ENCODE results near the gene HSBP1. TPM values are rescaled to one million over a fixed set of nuclear protein-coding genes. Genes with fewer than 3 reads are reported as not detected.

Gene HSBP1
- total RNA-seq, 4 donors from 2014 or later, result 5.8 to 22.5 (median 12.5) TPM

- no peak for TF ChIP-seq CTCF (IDR thresholded peaks at IDR 0.05)
- TF ChIP-seq POLR2A (IDR thresholded peaks at IDR 0.05), result no peak
- intact Hi-C loops (cut with DNase I; ENCODE audit: low total_unique reads), result no loop called here
- WGBS, 2 donors, result 52 to 61% methylated on average over 5 of the region's 5 CpGs
- H3K4me3 ChIP-seq (ENCODE audit: low read depth, poor library complexity, severe bottlenecking), result no peak overlapping the region
- DNase-seq (ENCODE audit: low spot score in 2 of 2), result no peak
Measured at GRCh38 chr16:83806036-83806435, 1.7 kb upstream of the HSBP1 start.

GRCh38 chr16:83806731-83807130 lies 1.0 kb upstream of the HSBP1 start:
- no peak overlapping the region for H3K4me3 ChIP-seq (ENCODE audit: low read depth, poor library complexity, severe bottlenecking)
- intact Hi-C loops (cut with DNase I; ENCODE audit: low total_unique reads), result no loop called here
- DNase-seq (ENCODE audit: low spot score in 2 of 2), result no peak
- 86 to 91% methylated on average over 6 of the region's 6 CpGs for WGBS, 2 donors
- TF ChIP-seq CTCF (IDR thresholded peaks at IDR 0.05), result no peak
- no peak for TF ChIP-seq POLR2A (IDR thresholded peaks at IDR 0.05)

GRCh38 chr16:83807327-83807709 lies 460 bp upstream of the HSBP1 start:
- 76 to 87% methylated on average over 8 of the region's 8 CpGs for WGBS, 2 donors
- no peak for DNase-seq (ENCODE audit: low spot score in 2 of 2)
- TF ChIP-seq CTCF (IDR thresholded peaks at IDR 0.05) (no peak), POLR2A (IDR thresholded peaks at IDR 0.05) (no peak)
- intact Hi-C loops (cut with DNase I; ENCODE audit: low total_unique reads), result no loop called here
- H3K4me3 ChIP-seq (ENCODE audit: low read depth, poor library complexity, severe bottlenecking), result no peak overlapping the region

GRCh38 chr16:83808573-83809014 lies 816 bp downstream of the HSBP1 start:
- peak overlapping the region; percentile 76 for H3K4me3 ChIP-seq (ENCODE audit: low read depth, poor library complexity, severe bottlenecking)
- no peak for DNase-seq (ENCODE audit: low spot score in 2 of 2)
- TF ChIP-seq CTCF (IDR thresholded peaks at IDR 0.05) (no peak), POLR2A (IDR thresholded peaks at IDR 0.05) (no peak)
- intact Hi-C loops (cut with DNase I; ENCODE audit: low total_unique reads), result no loop called here
- 13 to 17% methylated on average over 11 of the region's 11 CpGs for WGBS, 2 donors

DNA sequence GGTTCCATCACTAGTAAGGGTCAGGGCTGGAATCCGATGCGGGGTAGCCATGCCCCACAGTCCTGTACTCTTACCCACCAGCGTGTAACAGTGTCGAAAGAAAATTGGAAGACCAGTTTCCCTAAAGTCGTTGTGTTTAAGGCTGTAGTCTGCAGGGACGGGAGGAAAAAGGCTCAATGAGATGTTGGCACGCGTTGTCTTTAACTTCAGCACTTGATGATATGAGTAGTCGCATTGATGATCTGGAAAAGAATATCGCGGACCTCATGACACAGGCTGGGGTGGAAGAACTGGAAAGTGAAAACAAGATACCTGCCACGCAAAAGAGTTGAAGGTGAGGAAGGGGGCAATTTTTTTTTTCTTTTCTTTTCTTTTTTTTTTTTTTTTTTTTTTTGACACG lies 1.3 kb downstream of the HSBP1 start:
- no peak for TF ChIP-seq CTCF (IDR thresholded peaks at IDR 0.05)
- no peak for TF ChIP-seq POLR2A (IDR thresholded peaks at IDR 0.05)
- 80 to 89% methylated on average over 13 of the region's 13 CpGs for WGBS, 2 donors
- peak overlapping the region; percentile 76 for H3K4me3 ChIP-seq (ENCODE audit: low read depth, poor library complexity, severe bottlenecking)
- intact Hi-C loops (cut with DNase I; ENCODE audit: low total_unique reads), result no loop called here
- DNase-seq (ENCODE audit: low spot score in 2 of 2), result no peak

- no peak for DNase-seq (ENCODE audit: low spot score in 2 of 2)
- H3K4me3 ChIP-seq (ENCODE audit: low read depth, poor library complexity, severe bottlenecking), result no peak overlapping the region
- TF ChIP-seq CTCF (IDR thresholded peaks at IDR 0.05) (no peak), POLR2A (IDR thresholded peaks at IDR 0.05) (no peak)
- intact Hi-C loops (cut with DNase I; ENCODE audit: low total_unique reads), result no loop called here
- 46 to 65% methylated on average over 1 of the region's 1 CpG for WGBS, 2 donors
Measured at GRCh38 chr16:83810901-83811300, 3.1 kb downstream of the HSBP1 start.

Data from lower leg skin (tissue), 4 donors.